Central memory CD8-positive, alpha-beta T cell (primary cell): ENCODE data around the gene DNAJB14.
"Not testable (repeated sequence)": the region's sequence is repeated elsewhere in the genome, so short reads cannot be mapped to it uniquely, and the experiment has no call there.

ENCODE experiments used
- ATAC-seq: fragments of 150-1000 bp; cut with Tn5 transposase; replicated peaks from 2 replicates; pipeline ENCODE4 v1.10.0; 2022; ENCODE audit warnings: mild to moderate bottlenecking, moderate FRiP score, moderate number of reproducible peaks; ENCODE audit not compliant: poor library complexity, severe bottlenecking; ENCODE audit errors: extremely low read depth
- DNase-seq, 2 donors: peaks; one replicate each; pipeline ENCODE4 v3.0.0; 2021; ENCODE audit warnings: low spot score in 2 of 2
- H3K27ac Mint-ChIP-seq: one replicate; pipeline ENCODE4 v1.8.0; 2022; ENCODE audit warnings: low read depth, mild to moderate bottlenecking, moderate library complexity, mixed read lengths
- H3K27me3 Mint-ChIP-seq: one replicate; pipeline ENCODE4 v1.8.0; 2022; ENCODE audit warnings: mixed read lengths
- H3K36me3 Mint-ChIP-seq: one replicate; pipeline ENCODE4 v1.8.0; 2022; ENCODE audit warnings: mild to moderate bottlenecking, moderate library complexity, mixed read lengths; ENCODE audit not compliant: insufficient read depth
- H3K4me1 Mint-ChIP-seq: one replicate; pipeline ENCODE4 v1.8.0; 2022; ENCODE audit warnings: mixed read lengths
- H3K4me3 Mint-ChIP-seq: one replicate; pipeline ENCODE4 v1.8.0; 2022; ENCODE audit warnings: mild to moderate bottlenecking, moderate library complexity, mixed read lengths
- H3K9me3 Mint-ChIP-seq: one replicate; pipeline ENCODE4 v1.8.0; 2022; ENCODE audit warnings: mixed read lengths

The DNAJB14 gene

DNA sequence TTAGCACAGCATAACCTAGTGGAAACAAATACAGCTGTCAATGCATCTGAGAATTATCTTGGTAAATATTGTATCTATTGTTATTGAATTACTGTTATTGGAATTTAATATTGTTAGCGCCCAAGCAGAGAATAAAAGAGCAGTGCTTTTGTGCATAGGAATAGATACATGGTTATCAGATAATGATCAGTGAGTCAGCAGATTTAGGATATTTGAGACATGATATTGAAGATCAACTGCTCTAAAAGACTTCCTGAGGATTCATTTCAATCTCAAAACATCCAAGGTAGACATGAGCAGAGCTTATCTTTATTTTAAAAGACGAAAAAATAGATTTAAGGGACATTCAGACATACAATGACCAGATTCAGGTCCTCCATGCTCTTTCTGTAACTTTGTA, 14.2 kb upstream of the DNAJB14 start:
- Mint-ChIP-seq H3K27me3 (no peaks in the 10 kb centered on the region), H3K4me3 (no peak overlapping the region), H3K4me1 (peaks cover 15% of the 10 kb centered on the region), H3K27ac (no peak overlapping the region), H3K36me3 (peaks cover 2% of the 10 kb centered on the region), H3K9me3 (peaks cover 6% of the 10 kb centered on the region)
- ATAC-seq (no peak), DNase-seq (no peak)

GRCh38 chr4:99958207-99958606, 11.8 kb upstream of the DNAJB14 start:
- DNase-seq, H3K27ac Mint-ChIP-seq, H3K27me3 Mint-ChIP-seq, H3K9me3 Mint-ChIP-seq, H3K4me3 Mint-ChIP-seq, ATAC-seq, H3K36me3 Mint-ChIP-seq, H3K4me1 Mint-ChIP-seq: not testable (repeated sequence)

DNA sequence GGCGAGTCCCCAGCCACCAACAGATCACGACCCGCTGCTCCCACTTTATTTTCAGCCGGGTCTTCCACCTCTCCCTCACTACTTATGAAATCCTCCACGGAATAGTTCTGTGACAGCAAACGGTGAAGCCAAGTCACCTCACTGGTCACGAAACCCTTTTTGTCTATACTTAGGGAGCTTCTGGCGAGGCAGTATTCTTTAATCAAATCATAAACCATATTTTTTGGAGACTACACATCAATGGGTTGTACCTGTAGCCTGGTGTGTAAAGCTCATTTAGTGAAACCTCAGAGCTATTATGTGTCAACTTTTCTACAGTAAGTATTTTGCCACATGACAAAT, 4.5 kb upstream of the DNAJB14 start:
- Mint-ChIP-seq H3K36me3 (peaks cover 13% of the 10 kb centered on the region), H3K27me3 (no peaks in the 10 kb centered on the region), H3K4me3 (no peak overlapping the region), H3K9me3 (no peaks in the 10 kb centered on the region), H3K4me1 (peaks cover 16% of the 10 kb centered on the region), H3K27ac (no peak overlapping the region)
- no peak for ATAC-seq
- DNase-seq, result no peak

GRCh38 chr4:99949999-99950912, 3.8 kb upstream of the DNAJB14 start, which contains the start of gene H2AZ1:
TSS of gene H2AZ1 (minus strand) at chr4:99950275. CDS start at chr4:99950170, 105 bp downstream.
- Mint-ChIP-seq H3K4me1 (peaks cover 22% of the 10 kb centered on the region), H3K27ac (no peak within 1 kb of the TSS), H3K4me3 (no peak within 1 kb of the TSS), H3K27me3 (no peaks in the 10 kb centered on the region), H3K36me3 (peaks cover 15% of the 10 kb centered on the region), H3K9me3 (no peaks in the 10 kb centered on the region)
- ATAC-seq, result peak; percentile 66
- peak; percentile 87 to 92 for DNase-seq

- Mint-ChIP-seq H3K4me3 (no peak overlapping the region), H3K27ac (no peak overlapping the region), H3K9me3 (no peaks in the 10 kb centered on the region), H3K27me3 (no peaks in the 10 kb centered on the region), H3K4me1 (peaks cover 31% of the 10 kb centered on the region), H3K36me3 (peaks cover 17% of the 10 kb centered on the region)
- peak; percentile 71 to 79 for DNase-seq
- peak; percentile 21 for ATAC-seq
Measured at GRCh38 chr4:99949034-99949998, 2.9 kb upstream of the DNAJB14 start.

GRCh38 chr4:99947608-99948007, 1.2 kb upstream of the DNAJB14 start:
- Mint-ChIP-seq H3K4me1 (peaks cover 48% of the 10 kb centered on the region), H3K4me3 (peak overlapping the region; percentile 100), H3K36me3 (peaks cover 26% of the 10 kb centered on the region), H3K27ac (peak overlapping the region; percentile 98), H3K27me3 (no peaks in the 10 kb centered on the region), H3K9me3 (no peaks in the 10 kb centered on the region)
- DNase-seq, result no peak
- ATAC-seq, result no peak

DNA sequence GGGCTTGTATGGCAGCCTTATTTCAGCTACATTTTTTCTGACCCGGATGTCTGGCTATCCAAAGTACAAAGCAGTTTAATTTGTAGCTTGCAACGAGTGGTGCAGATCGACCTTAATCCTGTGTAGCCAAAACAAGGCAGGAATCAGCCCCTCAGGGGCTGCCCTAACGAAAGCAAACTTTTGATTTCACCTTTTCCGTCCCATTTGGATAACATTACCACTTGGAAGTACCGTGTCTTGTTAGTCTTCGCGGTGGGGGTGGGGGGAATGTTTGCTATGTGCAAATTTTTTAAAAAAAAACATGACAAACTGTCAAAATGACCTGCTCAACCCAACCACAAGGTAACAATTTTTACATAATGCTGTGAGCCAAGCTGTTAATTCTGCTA, 766 bp upstream of the DNAJB14 start:
- Mint-ChIP-seq H3K27me3 (no peaks in the 10 kb centered on the region), H3K4me1 (peaks cover 50% of the 10 kb centered on the region), H3K4me3 (peak overlapping the region; percentile 100), H3K27ac (peak overlapping the region; percentile 98), H3K9me3 (no peaks in the 10 kb centered on the region), H3K36me3 (peaks cover 27% of the 10 kb centered on the region)
- DNase-seq, result no peak
- ATAC-seq, result no peak

GRCh38 chr4:99945718-99946355, 581 bp downstream of the DNAJB14 start:
- Mint-ChIP-seq H3K36me3 (peaks cover 27% of the 10 kb centered on the region), H3K9me3 (no peaks in the 10 kb centered on the region), H3K27me3 (no peaks in the 10 kb centered on the region), H3K27ac (peak overlapping the region; percentile 98), H3K4me1 (peaks cover 57% of the 10 kb centered on the region), H3K4me3 (peak overlapping the region; percentile 100)
- DNase-seq (no peak), ATAC-seq (no peak)

DNA sequence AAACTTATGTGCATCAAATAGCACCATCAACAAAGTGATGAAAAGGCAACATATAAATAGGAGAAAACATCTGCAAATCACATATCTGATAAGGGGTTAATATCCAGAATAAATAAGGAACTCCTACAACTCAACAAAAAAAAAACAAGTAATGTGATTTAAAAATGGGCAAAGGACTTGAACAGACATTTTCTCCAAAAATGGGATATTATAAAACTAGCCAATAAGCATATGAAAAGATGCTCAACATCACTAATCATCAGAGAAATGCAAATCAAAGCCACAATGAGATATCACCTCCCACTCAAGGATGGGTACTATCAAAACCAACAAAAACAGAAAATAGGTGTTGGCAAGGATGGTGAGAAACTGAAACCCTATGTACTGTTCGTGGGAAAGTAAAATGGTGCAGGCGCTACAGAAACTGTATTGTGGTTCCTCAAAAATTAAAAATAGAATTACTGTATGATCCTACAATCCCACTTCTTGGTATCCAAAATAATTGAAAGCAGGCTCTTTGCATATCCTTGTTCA, 2.4 kb downstream of the DNAJB14 start:
- Mint-ChIP-seq H3K36me3 (peaks cover 31% of the 10 kb centered on the region), H3K27me3 (no peaks in the 10 kb centered on the region), H3K9me3 (no peaks in the 10 kb centered on the region), H3K4me3 (peak overlapping the region; percentile 100), H3K27ac (peak overlapping the region; percentile 83), H3K4me1 (peaks cover 65% of the 10 kb centered on the region)
- ATAC-seq (no peak), DNase-seq (no peak)

DNA sequence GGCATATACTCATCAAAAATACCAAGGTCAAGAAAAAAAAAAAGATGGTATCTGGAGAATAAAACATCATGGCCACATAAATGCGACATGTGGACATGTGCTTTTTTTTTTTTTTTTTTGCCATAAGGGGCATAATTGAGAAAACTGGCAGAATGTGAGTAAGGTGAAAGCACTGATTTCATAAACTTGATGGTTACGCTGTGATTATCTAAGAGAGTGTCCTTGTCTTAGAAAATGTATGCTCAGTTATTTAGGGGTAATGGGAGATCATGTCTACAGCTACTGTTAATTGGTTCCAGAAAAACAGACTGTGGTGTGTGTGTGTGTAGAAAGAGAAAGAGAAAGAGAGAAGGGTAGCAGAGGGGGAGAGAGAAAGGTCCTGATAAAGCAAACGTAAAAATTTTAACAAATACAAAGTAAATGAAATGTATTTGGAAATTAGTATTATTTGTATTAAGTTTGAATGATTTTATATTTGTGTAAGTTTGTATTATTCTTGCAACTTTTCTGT, 8.1 kb downstream of the DNAJB14 start:
- Mint-ChIP-seq H3K27ac (peak overlapping the region; percentile 3), H3K4me3 (no peak overlapping the region), H3K9me3 (no peaks in the 10 kb centered on the region), H3K27me3 (no peaks in the 10 kb centered on the region), H3K36me3 (peaks cover 23% of the 10 kb centered on the region), H3K4me1 (peaks cover 45% of the 10 kb centered on the region)
- no peak for DNase-seq
- no peak for ATAC-seq

- H3K4me1 Mint-ChIP-seq, result peaks cover 53% of the 10 kb centered on the region
- peak overlapping the region; percentile 53 for H3K27ac Mint-ChIP-seq
Measured at GRCh38 chr4:99934891-99935290, 11.5 kb downstream of the DNAJB14 start.

GRCh38 chr4:99927566-99927965, 18.9 kb downstream of the DNAJB14 start:
- DNase-seq (no peak), ATAC-seq (no peak)
- Mint-ChIP-seq H3K4me1 (peaks cover 47% of the 10 kb centered on the region), H3K36me3 (peaks cover 27% of the 10 kb centered on the region), H3K27me3 (no peaks in the 10 kb centered on the region), H3K4me3 (no peak overlapping the region), H3K27ac (peak overlapping the region; percentile 70), H3K9me3 (no peaks in the 10 kb centered on the region)

More at GRCh38 chr4:99934891-99935290, 11.5 kb downstream of the DNAJB14 start:
- Mint-ChIP-seq H3K4me3 (no peak overlapping the region), H3K36me3 (peaks cover 21% of the 10 kb centered on the region), H3K27me3 (no peaks in the 10 kb centered on the region), H3K9me3 (no peaks in the 10 kb centered on the region)
- no peak for DNase-seq
- ATAC-seq, result no peak
